ENCODE measurements around the gene GEMIN7. TPM values are rescaled to one million over a fixed set of nuclear protein-coding genes. Genes with fewer than 3 reads are reported as not detected.

GEMIN7 gene, protein sequence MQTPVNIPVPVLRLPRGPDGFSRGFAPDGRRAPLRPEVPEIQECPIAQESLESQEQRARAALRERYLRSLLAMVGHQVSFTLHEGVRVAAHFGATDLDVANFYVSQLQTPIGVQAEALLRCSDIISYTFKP
- 10 to 100 TPM; 17.9 to 29.6 TPM for total RNA-seq

DNA sequence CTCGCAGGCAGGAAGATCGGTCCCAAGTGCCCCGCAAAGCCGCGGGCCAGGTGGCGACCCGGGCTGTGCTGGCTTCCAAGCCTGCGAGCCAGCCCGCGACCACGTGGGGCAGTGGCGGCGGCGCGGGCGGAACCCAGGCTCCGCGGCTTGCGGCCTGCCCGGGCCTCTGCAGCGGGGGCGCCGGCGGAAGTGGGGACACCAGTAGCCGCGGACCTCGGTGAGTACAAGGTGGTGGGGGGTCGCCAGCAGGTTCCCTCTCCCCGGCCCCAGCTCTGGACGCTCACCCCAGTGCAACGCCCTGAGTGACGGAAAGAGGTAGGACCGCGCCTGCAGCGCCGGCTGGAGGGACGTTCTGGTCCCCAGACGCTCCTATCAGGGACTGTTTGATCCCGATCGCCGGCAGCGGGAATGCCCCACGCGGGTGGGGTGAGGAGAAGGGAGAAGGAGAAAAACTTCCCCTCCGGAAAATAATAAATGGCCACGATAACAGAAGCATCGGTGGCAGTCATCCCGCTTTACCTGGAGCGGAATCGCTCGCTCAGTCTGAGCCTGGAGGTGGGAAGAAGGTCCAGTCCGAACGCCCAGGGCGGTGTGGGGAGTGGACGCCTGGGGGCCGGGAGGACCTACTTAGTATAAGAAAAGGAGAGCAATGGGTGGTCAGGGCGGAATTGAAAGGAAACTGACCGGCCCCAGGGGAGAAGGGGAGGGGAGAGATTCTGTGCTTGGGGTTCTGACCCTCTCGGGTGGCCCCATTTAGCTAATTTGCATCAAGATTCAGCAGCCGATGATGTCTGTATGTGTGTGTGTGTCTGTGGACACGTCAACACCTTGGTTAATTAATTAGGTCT is at the start of gene GEMIN7:
Gene GEMIN7, plus strand, starts transcription at position 198 of the 848 bp plus-strand sequence. CDS start 10,855 bp downstream, outside the sequence.

DNA sequence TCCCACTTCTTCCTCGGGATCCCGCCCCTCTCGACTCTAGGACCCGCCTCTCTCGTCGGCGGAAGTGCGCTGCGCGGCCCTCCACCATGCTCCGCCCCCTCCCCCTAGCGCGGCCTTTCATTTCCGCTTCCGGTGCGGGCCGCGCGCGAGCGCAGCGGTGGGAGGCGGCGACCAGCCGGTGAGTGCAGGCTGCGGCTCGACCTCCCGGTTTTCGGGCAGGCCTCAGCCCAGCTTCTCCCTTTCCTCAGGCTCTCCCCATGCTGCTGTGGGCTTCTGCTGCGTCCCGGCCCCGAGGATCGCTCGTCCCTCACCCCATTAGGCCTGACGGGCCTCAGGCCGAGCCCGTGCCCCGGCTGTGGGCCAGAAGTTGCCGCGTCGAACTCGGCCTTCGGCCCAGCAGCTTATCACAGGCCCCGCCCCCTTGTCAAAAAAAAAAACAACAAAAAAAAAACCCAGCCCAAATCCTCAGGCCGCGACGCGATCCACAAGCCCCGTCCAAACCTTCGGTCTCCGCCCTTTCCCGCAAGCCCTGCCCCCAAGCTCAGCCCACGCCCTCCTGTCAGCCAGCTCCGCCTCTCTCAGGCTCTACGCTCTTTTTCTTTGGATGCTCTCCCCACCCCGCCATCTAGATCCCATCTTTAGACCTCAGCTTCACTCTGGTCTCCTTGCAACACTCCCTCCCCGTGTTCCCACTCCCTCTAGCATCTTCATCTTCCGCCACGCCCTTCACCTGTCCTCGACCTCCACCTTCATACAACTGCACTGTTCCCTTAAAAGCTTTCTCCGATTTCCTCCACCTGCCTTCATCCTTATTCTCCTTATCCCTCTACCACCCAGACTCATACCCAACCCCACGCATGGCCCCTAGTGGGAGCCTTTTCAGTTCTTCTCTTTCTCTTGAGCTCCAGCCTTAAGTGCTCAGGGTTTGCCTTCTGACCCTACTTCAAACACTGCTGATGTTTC is 39.8 kb upstream of the GEMIN7 start, which contains the start of gene CLASRP:
Gene CLASRP, plus strand, starts transcription at position 115 of the 963 bp plus-strand sequence. CDS start 1,168 bp downstream, outside the sequence.

DNA sequence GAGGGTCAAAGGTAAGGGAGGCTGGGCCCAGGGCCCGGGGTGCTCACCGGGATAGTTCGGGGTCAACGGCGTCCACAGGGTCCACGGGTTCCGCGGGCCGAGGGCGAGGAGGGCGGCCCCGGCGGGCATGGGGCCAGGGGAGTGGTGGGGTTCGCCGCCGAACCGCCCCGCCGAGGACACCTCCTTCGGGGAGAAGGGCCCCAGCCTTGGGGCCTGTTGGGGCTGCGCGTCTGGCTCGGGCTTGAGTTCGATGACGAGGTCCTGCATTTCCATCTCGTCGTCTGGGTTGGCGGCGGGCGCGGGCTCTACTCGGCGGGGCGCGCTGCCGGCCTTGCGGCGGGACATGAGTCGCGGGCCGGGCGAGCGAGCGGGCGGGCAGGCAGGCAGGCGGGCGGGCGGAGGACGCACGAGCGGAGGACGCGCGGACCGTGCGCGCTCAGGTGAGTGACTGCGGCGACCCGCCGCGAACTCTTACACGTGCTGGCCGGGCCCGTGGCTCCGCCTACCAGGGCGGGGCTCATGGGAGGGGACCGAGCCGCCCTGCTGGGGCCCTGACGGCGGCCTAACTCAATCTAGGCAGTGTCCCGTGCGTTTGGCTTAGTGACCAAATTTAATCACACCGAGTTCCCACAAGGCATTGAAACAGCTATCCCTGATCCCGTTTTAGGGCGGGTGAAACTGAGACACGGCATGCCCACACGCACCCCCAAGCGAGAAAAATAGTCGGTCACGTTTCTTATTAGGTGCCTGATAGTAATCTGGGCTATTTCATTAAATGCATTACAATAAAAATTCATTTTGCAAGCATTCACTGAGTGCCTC is 2.8 kb upstream of the GEMIN7 start, which contains the start of gene ZNF296:
Gene ZNF296, minus strand, starts transcription at position 450 of the 822 bp plus-strand sequence. Its CDS starts 105 bp downstream, at position 345.

DNA sequence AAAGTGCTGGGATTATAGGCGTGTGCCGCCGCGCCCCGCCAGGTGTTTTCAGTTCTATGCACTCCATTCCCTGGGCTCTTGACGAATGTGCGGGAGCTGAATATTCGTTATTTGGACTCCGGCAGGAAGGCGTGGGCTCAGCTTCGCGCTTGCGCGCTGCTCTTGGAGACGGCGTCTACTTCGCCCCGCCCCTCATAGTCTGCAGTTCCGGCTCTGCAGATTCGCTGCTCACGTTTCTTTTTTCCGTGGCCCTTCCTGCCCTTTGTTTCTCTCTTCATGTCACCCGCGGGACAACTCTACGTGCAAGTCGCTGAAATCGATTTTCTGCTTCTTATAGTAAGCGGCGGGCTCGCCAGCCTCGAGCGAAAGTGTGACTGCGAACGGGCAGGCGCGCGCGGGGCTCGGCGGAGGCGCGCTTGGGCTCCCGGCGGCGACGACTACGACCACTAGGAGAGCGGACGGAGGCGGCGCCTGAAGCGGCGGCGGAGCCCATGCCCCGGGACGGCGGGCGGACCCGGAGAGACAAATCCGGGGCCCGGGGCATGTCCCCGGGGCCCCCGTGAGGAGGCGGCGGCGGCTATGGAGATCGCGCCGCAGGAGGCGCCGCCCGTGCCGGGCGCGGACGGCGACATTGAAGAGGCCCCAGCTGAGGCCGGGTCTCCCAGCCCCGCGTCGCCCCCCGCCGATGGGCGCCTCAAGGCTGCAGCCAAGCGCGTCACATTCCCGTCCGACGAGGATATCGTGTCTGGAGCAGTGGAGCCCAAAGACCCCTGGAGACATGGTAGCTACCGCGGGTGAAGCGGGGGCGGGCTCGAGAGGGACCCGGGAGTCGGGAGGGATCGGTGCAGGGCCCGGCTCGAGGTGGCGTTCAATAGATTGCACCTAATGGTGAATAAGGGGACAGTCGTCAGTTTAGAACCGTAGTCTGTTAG is 14.0 kb downstream of the GEMIN7 start, which contains the start of gene PPP1R37:
Gene PPP1R37, plus strand, starts transcription at position 433 of the 932 bp plus-strand sequence. Its CDS starts 147 bp downstream, at position 580.

Small RNA genes within 50 kb of the gene (small RNA-seq; reads per million reads assigned to genes)
- 0 to 0.06 reads per million in 2 donors for gene RNU6-611P

Other genes with a start within 250 kb of the GEMIN7 start
- gene NECTIN2, start 233.0 kb upstream of the GEMIN7 start, total RNA-seq: 10 to 100 TPM; 60.9 to 68.3 TPM
- gene TOMM40, start 188.0 kb upstream of the GEMIN7 start, total RNA-seq: 100 to 1,000 TPM in 1 of 2 donors, 10 to 100 TPM in 1; 68.5 to 114 TPM
- 100 to 1,000 TPM in 1 of 2 donors, 10 to 100 TPM in 1; 87.9 to 191 TPM for gene APOE, start 173.5 kb upstream of the GEMIN7 start, total RNA-seq
- gene APOC1, start 164.7 kb upstream of the GEMIN7 start, total RNA-seq: 1 to 10 TPM; 2.8 to 6.7 TPM
- not detected for gene APOC4, start 137.0 kb upstream of the GEMIN7 start, total RNA-seq
- 1 to 10 TPM in 1 of 2 donors, under 1 TPM in 1; 1.00 to 4.5 TPM for gene APOC2, start 133.2 kb upstream of the GEMIN7 start, total RNA-seq
- gene CLPTM1, start 123.9 kb upstream of the GEMIN7 start, total RNA-seq: 10 to 100 TPM; 64.7 to 85.6 TPM
- 10 to 100 TPM in 1 of 2 donors, 1 to 10 TPM in 1; 5.0 to 24.4 TPM for gene RELB, start 77.8 kb upstream of the GEMIN7 start, total RNA-seq
- gene CLASRP, start 40.2 kb upstream of the GEMIN7 start, total RNA-seq: 10 to 100 TPM; 10.7 to 19.3 TPM
- gene ZNF296, start 2.8 kb upstream of the GEMIN7 start, total RNA-seq: under 1 TPM in 1 of 2 donors, not detected in 1; 0.33 TPM
- 10 to 100 TPM; 65.6 to 66.8 TPM for gene PPP1R37, start 13.9 kb downstream of the GEMIN7 start, total RNA-seq
- gene NKPD1, start 81.7 kb downstream of the GEMIN7 start, total RNA-seq: under 1 TPM; under 0.01 TPM
- 10 to 100 TPM; 10.3 TPM for gene TRAPPC6A, start 99.0 kb downstream of the GEMIN7 start, total RNA-seq
- gene BLOC1S3, start 99.5 kb downstream of the GEMIN7 start, total RNA-seq: 1 to 10 TPM; 4.8 to 6.7 TPM
- under 1 TPM in 1 of 2 donors, not detected in 1; 0.34 TPM for gene EXOC3L2, start 166.1 kb downstream of the GEMIN7 start, total RNA-seq
- gene MARK4, start 172.0 kb downstream of the GEMIN7 start, total RNA-seq: 10 to 100 TPM in 1 of 2 donors, 1 to 10 TPM in 1; 8.6 to 11.7 TPM
- not detected for gene CKM, start 243.6 kb downstream of the GEMIN7 start, total RNA-seq